Measurements from ENCODE around the gene RASAL3. TPM values are rescaled to one million over a fixed set of nuclear protein-coding genes. Genes with fewer than 3 reads are reported as not detected.

RASAL3 gene
- total RNA-seq, 1 experiment from 2014 or later: 1.9 TPM

DNA sequence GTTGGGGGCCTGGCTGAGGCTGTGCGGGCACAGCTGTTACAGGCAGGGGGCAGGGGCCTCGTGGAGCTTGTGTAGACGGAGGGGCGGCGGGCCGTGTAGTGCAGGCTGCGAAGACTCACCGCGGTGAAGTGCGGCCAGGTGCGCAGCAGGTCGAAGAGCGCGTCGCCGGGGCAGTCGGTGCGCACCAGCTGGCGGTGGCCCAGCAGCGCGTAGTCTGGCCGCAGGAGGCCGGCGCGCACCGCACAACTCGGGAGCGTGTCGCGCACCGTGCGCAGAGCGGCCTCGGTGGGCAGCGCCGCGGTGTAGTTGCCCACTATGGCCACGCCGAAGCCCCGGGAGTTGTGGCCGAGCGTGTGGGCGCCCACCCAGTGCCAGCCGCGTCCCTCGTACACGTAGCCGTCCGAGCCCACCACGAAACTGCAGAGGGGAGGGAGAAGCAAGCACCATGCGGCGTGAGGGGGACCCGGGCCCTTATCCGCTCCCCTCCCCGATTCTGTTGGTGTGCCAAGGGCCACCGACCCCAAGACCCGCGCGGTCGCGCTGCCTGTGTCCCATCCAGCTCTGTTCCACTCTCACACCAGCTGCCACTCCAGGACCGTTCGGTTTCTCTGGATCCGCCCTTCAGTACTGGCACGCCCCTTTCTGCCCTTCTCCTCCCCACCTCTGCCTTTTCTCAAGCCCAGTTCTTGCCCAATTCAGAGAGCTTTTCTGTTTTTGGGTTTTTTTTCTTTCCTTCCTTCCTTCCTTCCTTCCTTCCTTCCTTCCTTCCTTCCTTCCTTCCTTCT lies 5.4 kb upstream of the RASAL3 start:
- no peak overlapping the region for H2AFZ ChIP-seq (ENCODE audit: low read length)
- WGBS (ENCODE audit: extremely low coverage, insufficient read length, low lambda C conversion rate): no CpG with 5 or more reads among the region's 65 CpGs
- H4K91ac ChIP-seq (ENCODE audit: insufficient read length, low read depth, low read length): no peak overlapping the region
- H3K4ac ChIP-seq (ENCODE audit: low read depth, low read length): no peak overlapping the region
- H3K18ac ChIP-seq (ENCODE audit: insufficient read length, low read depth, low read length): no peak overlapping the region
- no peaks in the 10 kb centered on the region; a peak in 1 of 7 replicates for H3K36me3 Mint-ChIP-seq (ENCODE audit: insufficient read depth in 1 of 3, low read depth in 3 of 3)
- H2BK12ac ChIP-seq (ENCODE audit: insufficient read length, low read depth, low read length): no peak overlapping the region
- no peak overlapping the region for H3K56ac ChIP-seq (ENCODE audit: insufficient read length, low read depth, low read length)
- H3K23ac ChIP-seq (ENCODE audit: insufficient read length, low read depth, low read length): no peak overlapping the region
- H2BK5ac ChIP-seq (ENCODE audit: insufficient read length, low read length): no peak overlapping the region
- peaks cover 4 to 39% of the 10 kb centered on the region in 2 experiments; a peak in 3 of 5 replicates for H3K9me3 Mint-ChIP-seq
- H4K5ac ChIP-seq (ENCODE audit: insufficient read length, low read depth, low read length): no peak overlapping the region
- TF ChIP-seq, protein P1, sequence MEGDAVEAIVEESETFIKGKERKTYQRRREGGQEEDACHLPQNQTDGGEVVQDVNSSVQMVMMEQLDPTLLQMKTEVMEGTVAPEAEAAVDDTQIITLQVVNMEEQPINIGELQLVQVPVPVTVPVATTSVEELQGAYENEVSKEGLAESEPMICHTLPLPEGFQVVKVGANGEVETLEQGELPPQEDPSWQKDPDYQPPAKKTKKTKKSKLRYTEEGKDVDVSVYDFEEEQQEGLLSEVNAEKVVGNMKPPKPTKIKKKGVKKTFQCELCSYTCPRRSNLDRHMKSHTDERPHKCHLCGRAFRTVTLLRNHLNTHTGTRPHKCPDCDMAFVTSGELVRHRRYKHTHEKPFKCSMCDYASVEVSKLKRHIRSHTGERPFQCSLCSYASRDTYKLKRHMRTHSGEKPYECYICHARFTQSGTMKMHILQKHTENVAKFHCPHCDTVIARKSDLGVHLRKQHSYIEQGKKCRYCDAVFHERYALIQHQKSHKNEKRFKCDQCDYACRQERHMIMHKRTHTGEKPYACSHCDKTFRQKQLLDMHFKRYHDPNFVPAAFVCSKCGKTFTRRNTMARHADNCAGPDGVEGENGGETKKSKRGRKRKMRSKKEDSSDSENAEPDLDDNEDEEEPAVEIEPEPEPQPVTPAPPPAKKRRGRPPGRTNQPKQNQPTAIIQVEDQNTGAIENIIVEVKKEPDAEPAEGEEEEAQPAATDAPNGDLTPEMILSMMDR (conservative IDR thresholded peaks at IDR 0.05): no peak
- H3K27ac Mint-ChIP-seq: no peak overlapping the region
- H2BK20ac ChIP-seq (ENCODE audit: low read depth, low read length, poor library complexity, severe bottlenecking): no peak overlapping the region
- no peak overlapping the region for H3K9ac ChIP-seq (ENCODE audit: extremely low read depth, insufficient read length, low read length)
- H3K79me1 ChIP-seq (ENCODE audit: insufficient read depth, low read depth, low read length, poor library complexity, severe bottlenecking): no peaks in the 10 kb centered on the region
- H3K4me1 Mint-ChIP-seq: 0 out of 4 replicates have a peak, but pooled peaks cover 0 to 2% of the 10 kb centered on the region in 2 experiments
- H3K4me2 ChIP-seq (ENCODE audit: insufficient read depth, insufficient read length, low read length): peak overlapping the region; percentile 31
- no peaks in the 10 kb centered on the region for H3K4me1 ChIP-seq (ENCODE audit: insufficient read depth, low read length)
- H3K79me2 ChIP-seq (ENCODE audit: insufficient read depth, low read length): no peaks in the 10 kb centered on the region
- H3T11ph ChIP-seq (ENCODE audit: low read length): no peak overlapping the region
- H3K27ac ChIP-seq (ENCODE audit: insufficient read length, low read depth, low read length): no peak overlapping the region
- H4K20me1 ChIP-seq (ENCODE audit: control insufficient read depth, insufficient read depth, insufficient read length): no peaks in the 10 kb centered on the region
- no peak overlapping the region for H2AK5ac ChIP-seq (ENCODE audit: insufficient read length, low read length)
- H3K23me2 ChIP-seq (ENCODE audit: insufficient read length, low read depth, low read length, poor library complexity, severe bottlenecking): no peaks in the 10 kb centered on the region
- DNase-seq: peak; percentile 59
- H3K14ac ChIP-seq (ENCODE audit: insufficient read depth, low read length): no peak overlapping the region
- no peak overlapping the region for H2BK120ac ChIP-seq (ENCODE audit: low read depth, low read length, poor library complexity, severe bottlenecking)
- H3K9me3 ChIP-seq (ENCODE audit: control insufficient read depth, low read depth, low read length): no peaks in the 10 kb centered on the region
- H3K27me3 Mint-ChIP-seq (ENCODE audit: low read depth): peaks cover 52% of the 10 kb centered on the region
- no peak overlapping the region; the same call in 1 of the 2 replicates for H2BK15ac ChIP-seq (ENCODE audit: low read depth, low read length)
- peak overlapping the region; percentile 26 to 81; a peak in 4 of 5 replicates for H3K4me3 Mint-ChIP-seq
- H4K8ac ChIP-seq (replicated peaks; ENCODE audit: insufficient read length, low read depth, low read length): no peak overlapping the region
- H3K27me3 ChIP-seq (ENCODE audit: insufficient read depth, low read length): peaks cover 11% of the 10 kb centered on the region; the same call in 1 of the 2 replicates
